Choroid plexus epithelial cell (primary cell): ENCODE measurements around the gene ATAD3C.
"Not testable (repeated sequence)": the region's sequence is repeated elsewhere in the genome, so short reads cannot be mapped to it uniquely, and the experiment has no call there.

Experiments used
- DNase-seq: peaks from one replicate; pipeline ENCODE4 v3.0.0-alpha.2; 2010; ENCODE audit warnings: low read depth
- H3K4me3 ChIP-seq: 2 replicates; pipeline ENCODE4 v1.5.1; 2011; ENCODE audit warnings: low read depth, mild to moderate bottlenecking, control low read depth, low read length, moderate library complexity
- CTCF ChIP-seq: conservative IDR thresholded peaks from 2 replicates; pipeline ENCODE4 v1.5.1; 2011; ENCODE audit warnings: low read depth, mild to moderate bottlenecking, control low read depth, inconsistent platforms, low read length, moderate library complexity

Gene ATAD3C

DNA sequence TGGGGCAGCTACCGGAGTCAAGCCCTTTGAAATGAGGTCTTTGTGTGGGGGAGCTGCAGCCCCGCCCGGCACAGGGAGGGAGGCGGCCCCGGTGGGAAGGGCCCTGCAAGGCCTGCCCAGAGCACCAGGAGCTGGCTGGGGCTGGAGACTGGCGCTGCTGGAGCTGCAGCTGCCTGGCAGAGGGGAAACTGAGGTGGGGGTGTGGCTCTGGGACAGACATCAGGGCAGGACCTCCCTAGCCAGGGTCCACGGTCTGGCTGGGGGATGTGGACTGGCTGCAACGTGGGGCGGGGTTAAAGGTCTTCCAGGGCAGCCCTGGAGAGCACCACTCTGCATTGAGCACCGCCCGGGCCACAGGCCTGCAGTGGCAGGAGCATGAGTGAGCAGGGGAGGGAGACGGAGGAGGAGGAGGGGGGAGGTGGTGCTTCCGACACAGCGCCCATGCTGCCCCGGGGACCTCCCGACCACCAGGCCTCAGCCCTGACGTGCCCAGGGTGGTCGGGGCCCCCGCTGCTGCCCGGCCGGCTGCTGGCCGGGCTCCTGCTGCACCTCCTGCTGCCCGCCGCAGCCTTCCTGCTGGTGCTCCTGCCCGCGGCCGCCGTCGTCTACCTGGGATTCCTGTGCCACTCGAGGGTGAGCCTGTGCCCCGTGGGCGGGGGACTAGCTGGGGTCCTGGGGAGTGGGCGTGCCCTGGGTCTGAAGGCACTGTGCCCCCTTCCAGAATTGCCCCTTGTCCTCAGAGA, 23.6 kb upstream of the ATAD3C start:
- no peak overlapping the region for H3K4me3 ChIP-seq
- TF ChIP-seq CTCF: no peak
- no peak for DNase-seq

GRCh38 chr1:1426496-1427105, 22.9 kb upstream of the ATAD3C start:
- TF ChIP-seq CTCF: no peak
- DNase-seq: no peak
- no peak overlapping the region for H3K4me3 ChIP-seq

DNA sequence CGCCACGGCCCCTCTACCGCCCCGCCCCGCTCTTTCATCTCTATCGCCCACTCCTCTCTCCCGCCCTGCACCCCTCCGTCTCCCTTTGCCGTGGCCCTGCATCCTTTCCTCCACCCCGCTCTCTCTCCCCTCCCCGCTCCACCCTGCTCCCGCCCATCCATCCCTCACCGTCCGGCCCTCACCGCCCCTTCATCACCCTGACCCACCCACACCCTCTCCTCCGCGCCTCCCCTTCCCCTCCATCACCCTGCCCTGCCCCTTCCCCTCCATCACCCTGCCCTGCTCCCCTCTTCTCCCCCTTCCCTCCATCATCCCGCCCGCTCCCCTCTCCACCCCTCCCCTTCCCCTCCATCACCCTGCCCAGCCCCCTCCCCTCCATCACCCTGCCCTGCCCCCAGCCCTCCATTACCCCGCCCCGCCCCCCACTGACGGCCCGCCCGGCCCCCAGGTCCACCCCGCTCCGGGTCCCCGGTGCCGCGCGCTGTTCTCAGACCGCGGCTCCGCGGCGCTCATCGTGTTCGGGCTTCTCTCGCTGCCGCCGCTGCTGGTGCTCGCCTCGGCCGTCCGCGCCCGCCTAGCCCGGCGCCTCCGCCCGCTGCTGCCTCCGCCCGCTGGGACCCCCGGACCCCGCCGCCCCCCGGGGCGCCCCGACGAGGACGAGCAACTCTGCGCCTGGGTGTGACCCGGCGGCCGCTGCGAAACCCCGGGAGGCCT, 22.2 kb upstream of the ATAD3C start:
- H3K4me3 ChIP-seq: peak overlapping the region; percentile 33
- DNase-seq: no peak
- TF ChIP-seq CTCF: no peak

- peak overlapping the region; percentile 33 for H3K4me3 ChIP-seq
- TF ChIP-seq CTCF: no peak
- DNase-seq: no peak
Measured at GRCh38 chr1:1427820-1428148, 21.7 kb upstream of the ATAD3C start.

- TF ChIP-seq CTCF: no peak
- H3K4me3 ChIP-seq: no peak overlapping the region
- DNase-seq: no peak
Measured at GRCh38 chr1:1428174-1428573, 21.3 kb upstream of the ATAD3C start.

- H3K4me3 ChIP-seq, DNase-seq: not testable (repeated sequence)
Measured at GRCh38 chr1:1428967-1429366, 20.5 kb upstream of the ATAD3C start.

DNA sequence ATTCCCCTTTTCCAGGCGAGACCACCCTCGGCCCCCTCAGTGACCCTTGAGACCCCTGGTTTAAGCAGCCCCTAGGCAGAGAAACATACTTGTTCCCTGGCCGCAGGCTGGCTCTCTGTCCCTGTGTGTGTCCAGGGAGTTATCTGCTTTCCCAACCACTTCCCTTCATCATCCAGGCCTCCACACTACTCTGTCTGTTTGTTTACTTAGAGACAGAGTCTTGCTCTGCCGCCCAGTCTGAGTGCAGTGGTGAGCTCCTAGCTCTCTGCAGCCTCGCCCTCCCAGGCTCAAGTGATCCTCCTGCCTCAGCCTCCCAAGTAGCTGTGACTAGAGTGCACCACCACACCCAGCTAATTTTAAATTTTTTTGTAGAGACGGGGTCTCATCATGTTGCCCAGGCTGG, 19.8 kb upstream of the ATAD3C start:
- DNase-seq: peak; percentile 59
- no peak overlapping the region for H3K4me3 ChIP-seq
- no peak for TF ChIP-seq CTCF
